ENCODE data around the gene PCDHB7. TPM values are rescaled to one million over a fixed set of nuclear protein-coding genes. Genes with fewer than 3 reads are reported as not detected.
"Not testable (repeated sequence)": the region's sequence is repeated elsewhere in the genome, so short reads cannot be mapped to it uniquely, and the experiment has no call there.

The PCDHB7 gene
- total and polyA plus RNA-seq, 9 donors = 1.4 to 5.1 (median 3.2) TPM

DNA sequence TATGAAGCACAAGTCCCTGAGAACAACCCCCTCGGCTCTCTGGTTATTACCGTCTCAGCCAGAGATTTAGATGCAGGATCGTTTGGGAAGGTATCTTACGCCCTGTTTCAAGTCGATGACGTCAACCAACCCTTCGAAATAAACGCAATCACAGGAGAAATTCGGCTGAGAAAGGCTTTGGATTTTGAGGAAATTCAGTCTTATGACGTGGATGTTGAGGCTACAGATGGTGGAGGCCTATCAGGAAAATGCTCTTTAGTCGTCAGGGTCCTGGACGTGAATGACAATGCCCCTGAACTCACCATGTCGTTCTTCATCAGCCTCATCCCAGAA is 21.5 kb upstream of the PCDHB7 start:
- intact Hi-C loops (cut with DNase I) = no loop called here
- no peaks in the 10 kb centered on the region for H3K4me1 ChIP-seq (ENCODE audit: insufficient read depth)
- no peak overlapping the region for H3K27ac ChIP-seq
- no peaks in the 10 kb centered on the region for H3K36me3 ChIP-seq
- no peak for TF ChIP-seq POLR2A (IDR thresholded peaks at IDR 0.05)
- TF ChIP-seq EP300 (IDR thresholded peaks at IDR 0.05) = no peak
- TF ChIP-seq, protein P1, sequence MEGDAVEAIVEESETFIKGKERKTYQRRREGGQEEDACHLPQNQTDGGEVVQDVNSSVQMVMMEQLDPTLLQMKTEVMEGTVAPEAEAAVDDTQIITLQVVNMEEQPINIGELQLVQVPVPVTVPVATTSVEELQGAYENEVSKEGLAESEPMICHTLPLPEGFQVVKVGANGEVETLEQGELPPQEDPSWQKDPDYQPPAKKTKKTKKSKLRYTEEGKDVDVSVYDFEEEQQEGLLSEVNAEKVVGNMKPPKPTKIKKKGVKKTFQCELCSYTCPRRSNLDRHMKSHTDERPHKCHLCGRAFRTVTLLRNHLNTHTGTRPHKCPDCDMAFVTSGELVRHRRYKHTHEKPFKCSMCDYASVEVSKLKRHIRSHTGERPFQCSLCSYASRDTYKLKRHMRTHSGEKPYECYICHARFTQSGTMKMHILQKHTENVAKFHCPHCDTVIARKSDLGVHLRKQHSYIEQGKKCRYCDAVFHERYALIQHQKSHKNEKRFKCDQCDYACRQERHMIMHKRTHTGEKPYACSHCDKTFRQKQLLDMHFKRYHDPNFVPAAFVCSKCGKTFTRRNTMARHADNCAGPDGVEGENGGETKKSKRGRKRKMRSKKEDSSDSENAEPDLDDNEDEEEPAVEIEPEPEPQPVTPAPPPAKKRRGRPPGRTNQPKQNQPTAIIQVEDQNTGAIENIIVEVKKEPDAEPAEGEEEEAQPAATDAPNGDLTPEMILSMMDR (IDR thresholded peaks at IDR 0.05) = no peak
- H3K9me3 ChIP-seq = peaks cover 2 to 29% of the 10 kb centered on the region in 2 donors
- 29 to 40% (median 33%) methylated on average over 13 of the region's 13 CpGs for WGBS, 3 donors
- H3K27me3 ChIP-seq = no peaks in the 10 kb centered on the region
- no peak for DNase-seq
- H3K4me3 ChIP-seq = no peak overlapping the region

DNA sequence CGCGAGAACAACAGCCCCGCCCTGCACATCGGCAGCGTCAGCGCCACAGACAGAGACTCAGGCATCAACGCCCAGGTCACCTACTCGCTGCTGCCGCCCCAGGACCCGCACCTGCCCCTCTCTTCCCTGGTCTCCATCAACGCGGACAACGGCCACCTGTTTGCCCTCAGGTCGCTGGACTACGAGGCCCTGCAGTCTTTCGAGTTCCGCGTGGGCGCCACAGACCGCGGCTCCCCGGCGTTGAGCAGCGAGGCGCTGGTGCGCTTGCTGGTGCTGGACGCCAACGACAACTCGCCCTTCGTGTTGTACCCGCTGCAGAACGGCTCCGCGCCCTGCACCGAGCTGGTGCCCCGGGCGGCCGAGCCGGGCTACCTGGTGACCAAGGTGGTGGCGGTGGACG is 20.8 kb upstream of the PCDHB7 start:
- peaks cover 2 to 36% of the 10 kb centered on the region in 2 donors for H3K9me3 ChIP-seq
- DNase-seq = not testable (repeated sequence)

DNA sequence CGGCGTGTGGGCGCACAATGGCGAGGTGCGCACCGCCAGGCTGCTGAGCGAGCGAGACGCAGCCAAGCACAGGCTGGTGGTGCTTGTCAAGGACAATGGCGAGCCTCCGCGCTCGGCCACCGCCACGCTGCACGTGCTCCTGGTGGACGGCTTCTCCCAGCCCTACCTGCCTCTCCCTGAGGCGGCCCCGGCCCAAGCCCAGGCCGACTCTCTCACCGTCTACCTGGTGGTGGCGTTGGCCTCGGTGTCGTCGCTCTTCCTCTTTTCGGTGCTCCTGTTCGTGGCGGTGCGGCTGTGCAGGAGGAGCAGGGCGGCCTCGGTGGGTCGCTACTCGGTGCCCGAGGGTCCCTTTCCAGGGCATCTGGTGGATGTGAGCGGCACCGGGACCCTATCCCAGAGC is 20.3 kb upstream of the PCDHB7 start:
- H3K36me3 ChIP-seq; intact Hi-C loops (cut with DNase I); DNase-seq; H3K4me1 ChIP-seq (ENCODE audit: insufficient read depth); H3K4me3 ChIP-seq; H3K27me3 ChIP-seq; H3K27ac ChIP-seq: not testable (repeated sequence)
- H3K9me3 ChIP-seq = peaks cover 2 to 38% of the 10 kb centered on the region in 2 donors
- WGBS, 3 donors = 18 to 36% (median 26%) methylated on average over 36 of the region's 36 CpGs

More for the DNA sequence above, 20.8 kb upstream of the PCDHB7 start:
- intact Hi-C loops (cut with DNase I); H3K4me1 ChIP-seq (ENCODE audit: insufficient read depth); H3K36me3 ChIP-seq; H3K4me3 ChIP-seq; H3K27ac ChIP-seq; H3K27me3 ChIP-seq: not testable (repeated sequence)
- WGBS, 3 donors = 29 to 36% (median 31%) methylated on average over 20 to 39 of the region's 41 CpGs

DNA sequence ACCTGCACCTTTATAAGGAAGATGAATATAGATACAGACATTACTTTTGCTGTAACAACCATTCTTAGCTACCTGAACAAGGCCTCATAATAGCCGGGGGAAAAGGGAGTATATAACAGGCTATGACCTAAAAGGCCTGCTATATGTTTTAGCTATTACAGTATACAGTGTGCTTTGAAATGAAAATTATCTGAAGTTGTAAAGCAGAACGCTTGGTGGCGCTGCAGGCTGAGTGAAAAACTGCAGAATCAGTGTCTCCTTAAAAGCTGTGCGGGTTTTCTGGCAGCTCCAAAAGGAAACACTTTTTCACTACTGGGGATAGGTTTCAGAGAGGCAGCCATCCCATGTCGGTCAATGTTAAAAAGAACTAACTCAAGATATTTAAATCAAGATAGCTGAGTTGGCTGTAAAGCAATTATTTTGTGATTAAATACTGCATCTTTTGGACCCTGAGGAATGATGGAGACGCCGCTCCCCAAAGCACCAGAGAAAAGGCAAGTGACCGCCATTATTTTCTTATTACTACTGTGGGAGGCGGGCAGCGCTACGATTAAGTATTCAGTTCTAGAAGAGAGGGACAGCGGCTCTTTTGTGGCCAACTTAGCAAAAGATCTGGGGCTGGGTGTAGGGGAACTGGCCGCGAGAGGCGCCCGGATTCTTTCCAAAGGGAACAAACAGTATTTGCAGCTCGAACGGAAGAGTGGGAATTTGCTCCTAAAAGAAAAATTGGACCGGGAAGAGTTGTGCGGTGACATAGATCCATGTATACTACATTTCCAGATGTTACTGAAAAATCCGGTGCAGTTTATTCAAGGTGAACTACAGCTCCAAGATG is 16.7 kb upstream of the PCDHB7 start:
- no peak for DNase-seq
- TF ChIP-seq EP300 (IDR thresholded peaks at IDR 0.05) (no peak), POLR2A (IDR thresholded peaks at IDR 0.05) (no peak)
- TF ChIP-seq, protein P1 (IDR thresholded peaks at IDR 0.05) = no peak
- Histone ChIP-seq H3K4me1 (ENCODE audit: insufficient read depth) (no peaks in the 10 kb centered on the region), H3K27ac (no peak overlapping the region), H3K9me3 (peaks cover 0 to 28% of the 10 kb centered on the region in 2 donors), H3K27me3 (no peaks in the 10 kb centered on the region), H3K36me3 (no peaks in the 10 kb centered on the region), H3K4me3 (no peak overlapping the region)
- intact Hi-C loops (cut with DNase I) = no loop called here
- 22 to 42% (median 34%) methylated on average over 21 of the region's 21 CpGs for WGBS, 3 donors

DNA sequence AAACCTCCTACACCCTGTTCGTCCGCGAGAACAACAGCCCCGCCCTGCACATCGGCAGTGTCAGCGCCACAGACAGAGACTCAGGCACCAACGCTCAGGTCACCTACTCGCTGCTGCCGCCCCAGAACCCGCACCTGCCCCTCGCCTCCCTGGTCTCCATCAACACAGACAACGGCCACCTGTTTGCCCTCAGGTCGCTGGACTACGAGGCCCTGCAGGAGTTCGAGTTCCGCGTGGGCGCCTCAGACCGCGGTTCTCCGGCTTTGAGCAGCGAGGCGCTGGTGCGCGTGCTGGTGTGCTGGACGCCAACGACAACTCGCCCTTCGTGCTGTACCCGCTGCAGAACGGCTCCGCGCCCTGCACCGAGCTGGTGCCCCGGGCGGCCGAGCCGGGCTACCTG is 15.1 kb upstream of the PCDHB7 start:
- H3K27me3 ChIP-seq; intact Hi-C loops (cut with DNase I); DNase-seq; H3K27ac ChIP-seq; H3K36me3 ChIP-seq; H3K4me1 ChIP-seq (ENCODE audit: insufficient read depth); H3K4me3 ChIP-seq: not testable (repeated sequence)
- WGBS, 3 donors = 28 to 40% (median 31%) methylated on average over 24 to 38 of the region's 38 CpGs
- H3K9me3 ChIP-seq = peaks cover 0 to 17% of the 10 kb centered on the region in 2 donors

GRCh38 chr5:141157901-141158300 is 14.5 kb upstream of the PCDHB7 start:
- H3K4me3 ChIP-seq; H3K27me3 ChIP-seq; H3K27ac ChIP-seq; H3K4me1 ChIP-seq (ENCODE audit: insufficient read depth); H3K36me3 ChIP-seq; intact Hi-C loops (cut with DNase I); DNase-seq: not testable (repeated sequence)
- H3K9me3 ChIP-seq = peaks cover 0 to 16% of the 10 kb centered on the region in 2 donors
- 23 to 45% (median 26%) methylated on average over 12 to 20 of the region's 28 CpGs for WGBS, 3 donors

DNA sequence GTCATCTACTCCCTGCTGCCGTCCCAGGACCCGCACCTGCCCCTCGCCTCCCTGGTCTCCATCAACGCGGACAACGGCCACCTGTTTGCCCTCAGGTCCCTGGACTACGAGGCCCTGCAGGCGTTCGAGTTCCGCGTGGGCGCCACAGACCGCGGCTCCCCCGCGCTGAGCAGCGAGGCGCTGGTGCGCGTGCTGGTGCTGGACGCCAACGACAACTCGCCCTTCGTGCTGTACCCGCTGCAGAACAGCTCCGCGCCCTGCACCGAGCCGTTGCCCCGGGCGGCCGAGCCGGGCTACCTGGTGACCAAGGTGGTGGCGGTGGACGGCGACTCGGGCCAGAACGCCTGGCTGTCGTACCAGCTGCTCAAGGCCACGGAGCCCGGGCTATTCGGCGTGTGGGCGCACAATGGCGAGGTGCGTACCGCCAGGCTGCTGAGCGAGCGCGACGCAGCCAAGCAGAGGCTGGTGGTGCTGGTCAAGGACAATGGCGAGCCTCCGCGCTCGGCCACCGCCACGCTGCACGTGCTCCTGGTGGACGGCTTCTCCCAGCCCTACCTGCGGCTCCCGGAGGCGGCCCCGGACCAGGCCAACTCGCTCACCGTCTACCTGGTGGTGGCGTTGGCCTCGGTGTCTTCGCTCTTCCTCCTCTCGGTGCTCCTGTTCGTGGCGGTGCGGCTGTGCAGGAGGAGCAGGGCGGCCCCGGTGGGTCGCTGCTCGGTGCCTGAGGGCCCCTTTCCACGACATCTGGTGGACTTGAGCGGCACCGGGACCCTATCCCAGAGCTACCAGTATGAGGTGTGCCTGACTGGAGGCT is 2.1 kb downstream of the PCDHB7 start:
- not testable (repeated sequence) for H3K27me3 ChIP-seq; H3K4me3 ChIP-seq; DNase-seq; H3K4me1 ChIP-seq (ENCODE audit: insufficient read depth); H3K27ac ChIP-seq; H3K36me3 ChIP-seq
- intact Hi-C loops (cut with DNase I) = loop anchor here in 1 of 4 donors (10.0 kb wide), 1 partner anchor 390 kb away; no protein-coding TSS in a partner anchor
- WGBS, 3 donors = 34 to 44% (median 43%) methylated on average over 57 to 79 of the region's 79 CpGs
- H3K9me3 ChIP-seq = peaks cover 0 to 15% of the 10 kb centered on the region in 2 donors

All from ovary (tissue), 9 donors.